ENCODE measurements around the gene INTS6. TPM values are rescaled to one million over a fixed set of nuclear protein-coding genes. Genes with fewer than 3 reads are reported as not detected.

The INTS6 gene
- total and polyA plus RNA-seq, 7 experiments from 2014 or later = 23.7 to 67.0 (median 61.9) TPM

GRCh38 chr13:51317262-51317661, 135.6 kb downstream of the INTS6 start:
- Histone ChIP-seq H3K4me3 (ENCODE audit: low read length) (no peak overlapping the region), H3K9me3 (ENCODE audit: control insufficient read depth in 2 of 3, low read length in 3 of 3) (no peaks in the 10 kb centered on the region), H3K4me1 (ENCODE audit: control insufficient read depth in 2 of 2, insufficient read depth in 2 of 2, low read length in 2 of 2) (no peaks in the 10 kb centered on the region), H3K27me3 (ENCODE audit: control insufficient read depth in 2 of 2, insufficient read depth in 2 of 2, low read length in 2 of 2) (no peaks in the 10 kb centered on the region), H3K36me3 (ENCODE audit: control insufficient read depth in 2 of 3, insufficient read depth in 3 of 3, low read length in 3 of 3) (no peaks in the 10 kb centered on the region), H3K27ac (ENCODE audit: low read depth, low read length) (no peak overlapping the region)
- Mint-ChIP-seq H3K4me3 (no peak overlapping the region), H3K36me3 (no peaks in the 10 kb centered on the region), H3K27me3 (peaks cover 0 to 7% (median 4%) of the 10 kb centered on the region in 5 donors), H3K4me1 (peaks cover 0 to 1% (median 0%) of the 10 kb centered on the region in 7 donors), H3K9me3 (peaks cover 0 to under 1% (median 0%) of the 10 kb centered on the region in 11 donors), H3K27ac (no peak overlapping the region)
- intact Hi-C loops (cut with micrococcal nuclease) = no loop called here
- ChIA-PET POLR2A (no interaction called here), CTCF (no interaction called here)
- DNase-seq (no peak), ATAC-seq (no peak)

GRCh38 chr13:51313619-51314018, 139.2 kb downstream of the INTS6 start:
- ATAC-seq (no peak), DNase-seq (no peak)
- H3K4me1 Mint-ChIP-seq = peaks cover 0 to 1% (median 0%) of the 10 kb centered on the region in 7 donors
- Histone ChIP-seq H3K27me3 (ENCODE audit: control insufficient read depth in 2 of 2, insufficient read depth in 2 of 2, low read length in 2 of 2) (no peaks in the 10 kb centered on the region), H3K4me3 (ENCODE audit: low read length) (no peak overlapping the region), H3K4me1 (ENCODE audit: control insufficient read depth in 2 of 2, insufficient read depth in 2 of 2, low read length in 2 of 2) (no peaks in the 10 kb centered on the region), H3K9me3 (ENCODE audit: control insufficient read depth in 2 of 3, low read length in 3 of 3) (no peaks in the 10 kb centered on the region), H3K36me3 (ENCODE audit: control insufficient read depth in 2 of 3, insufficient read depth in 3 of 3, low read length in 3 of 3) (no peaks in the 10 kb centered on the region), H3K27ac (ENCODE audit: low read depth, low read length) (no peak overlapping the region)
- no peaks in the 10 kb centered on the region for H3K36me3 Mint-ChIP-seq
- peaks cover 0 to 2% (median 0%) of the 10 kb centered on the region in 11 donors for H3K9me3 Mint-ChIP-seq
- H3K27ac Mint-ChIP-seq = no peak overlapping the region
- peaks cover 0 to 12% (median 7%) of the 10 kb centered on the region in 5 donors for H3K27me3 Mint-ChIP-seq
- H3K4me3 Mint-ChIP-seq = no peak overlapping the region
- intact Hi-C loops (cut with micrococcal nuclease) = no loop called here
- ChIA-PET CTCF (interaction anchor here (0.8 kb wide), 1 partner anchor 16 kb away, joined by 3 read pairs; no protein-coding TSS in a partner anchor), POLR2A (no interaction called here)

DNA sequence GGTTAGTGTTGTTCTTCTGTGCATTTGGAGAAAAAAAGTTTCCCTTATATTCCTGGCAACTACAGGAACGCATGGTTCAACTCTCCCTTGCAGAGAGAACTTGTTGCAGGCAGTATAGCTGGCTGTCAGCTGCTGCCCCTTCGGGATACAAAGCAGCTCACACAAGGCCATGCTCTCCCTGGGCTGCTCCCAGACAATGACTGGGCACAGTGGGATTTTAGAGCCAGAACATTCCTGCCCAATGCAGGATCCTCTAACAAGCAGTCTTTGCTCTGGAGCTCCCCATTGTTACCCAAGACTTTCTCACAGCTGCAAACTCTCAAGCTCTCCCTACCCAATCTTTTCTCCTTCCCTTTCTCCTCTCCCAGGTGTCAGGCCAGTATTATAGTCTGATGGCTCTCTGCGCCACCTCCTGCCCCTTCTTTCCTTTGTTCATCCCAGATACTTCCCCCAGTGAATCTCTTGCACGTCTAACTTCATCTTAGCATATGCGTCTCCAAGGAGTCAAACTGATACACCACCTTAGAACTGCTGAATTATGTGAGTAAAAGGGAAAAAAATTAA, 140.8 kb downstream of the INTS6 start:
- CTCF ChIA-PET = interaction anchor here (0.6 kb wide), 1 partner anchor 12 kb away, joined by 3 read pairs; no protein-coding TSS in a partner anchor
- POLR2A ChIA-PET = no interaction called here
- ATAC-seq = no peak

More for the DNA sequence above, 140.8 kb downstream of the INTS6 start:
- H3K27me3 Mint-ChIP-seq = peaks cover 0 to 14% (median 7%) of the 10 kb centered on the region in 5 donors
- no peak overlapping the region for H3K4me3 Mint-ChIP-seq
- H3K4me1 Mint-ChIP-seq = peaks cover 0 to 2% (median 0%) of the 10 kb centered on the region in 7 donors
- H3K27ac ChIP-seq (ENCODE audit: low read depth, low read length) = no peak overlapping the region
- no peaks in the 10 kb centered on the region for H3K36me3 ChIP-seq (ENCODE audit: control insufficient read depth in 2 of 3, insufficient read depth in 3 of 3, low read length in 3 of 3)
- H3K36me3 Mint-ChIP-seq = no peaks in the 10 kb centered on the region
- no peaks in the 10 kb centered on the region for H3K9me3 ChIP-seq (ENCODE audit: control insufficient read depth in 2 of 3, low read length in 3 of 3)
- no peak overlapping the region for H3K27ac Mint-ChIP-seq
- H3K27me3 ChIP-seq (ENCODE audit: control insufficient read depth in 2 of 2, insufficient read depth in 2 of 2, low read length in 2 of 2) = no peaks in the 10 kb centered on the region
- H3K4me3 ChIP-seq (ENCODE audit: low read length) = no peak overlapping the region
- DNase-seq = no peak
- intact Hi-C loops (cut with micrococcal nuclease) = no loop called here
- peaks cover 0 to 2% (median 0%) of the 10 kb centered on the region in 11 donors for H3K9me3 Mint-ChIP-seq
- no peaks in the 10 kb centered on the region for H3K4me1 ChIP-seq (ENCODE audit: control insufficient read depth in 2 of 2, insufficient read depth in 2 of 2, low read length in 2 of 2)

Small RNA genes within 50 kb of the gene (microRNA-seq; reads per million reads assigned to microRNA genes)
- not detected for gene MIR5693 (ENCODE audit: borderline microRNAs expressed)

Other genes with a start within 250 kb of the INTS6 start
- gene FAM124A, start 230.6 kb downstream of the INTS6 start, total RNA-seq = under 1 TPM in 2 of 5 experiments, not detected in 3; 0.12 to 0.85 TPM
- not detected for gene FAM124A, start 230.6 kb downstream of the INTS6 start, polyA plus RNA-seq
- gene SERPINE3, start 113.3 kb downstream of the INTS6 start, total RNA-seq = not detected
- not detected for gene SERPINE3, start 113.3 kb downstream of the INTS6 start, polyA plus RNA-seq
- gene WDFY2, start 131.4 kb upstream of the INTS6 start, total RNA-seq = 10 to 100 TPM; 13.3 to 44.3 (median 21.1) TPM
- gene WDFY2, start 131.4 kb upstream of the INTS6 start, polyA plus RNA-seq = 1 to 10 TPM; 3.2 to 4.7 TPM